ENCODE results near the gene SEMA3F.

GRCh38 chr3:50189274-50189673 is 34.1 kb downstream of the SEMA3F start:
- TF ChIP-seq SP1 (IDR thresholded peaks at IDR 0.05) (no peak), FOXA1 (IDR thresholded peaks at IDR 0.05) (no peak), BHLHE40 (IDR thresholded peaks at IDR 0.05; ENCODE audit: borderline replicate concordance) (no peak), FOXM1 (IDR thresholded peaks at IDR 0.05; ENCODE audit: borderline replicate concordance) (no peak), ZNF384 (IDR thresholded peaks at IDR 0.05) (no peak), HDGF (IDR thresholded peaks at IDR 0.05; ENCODE audit: borderline replicate concordance) (no peak), ELF4 (IDR thresholded peaks at IDR 0.05) (no peak), TARDBP (IDR thresholded peaks at IDR 0.05) (no peak), NFRKB (IDR thresholded peaks at IDR 0.05) (no peak), SUZ12 (IDR thresholded peaks at IDR 0.05) (no peak), FOXK2 (IDR thresholded peaks at IDR 0.05) (no peak)

Measured in HEK293T (cell line).